ENCODE measurements around the gene ZNF18.

DNA sequence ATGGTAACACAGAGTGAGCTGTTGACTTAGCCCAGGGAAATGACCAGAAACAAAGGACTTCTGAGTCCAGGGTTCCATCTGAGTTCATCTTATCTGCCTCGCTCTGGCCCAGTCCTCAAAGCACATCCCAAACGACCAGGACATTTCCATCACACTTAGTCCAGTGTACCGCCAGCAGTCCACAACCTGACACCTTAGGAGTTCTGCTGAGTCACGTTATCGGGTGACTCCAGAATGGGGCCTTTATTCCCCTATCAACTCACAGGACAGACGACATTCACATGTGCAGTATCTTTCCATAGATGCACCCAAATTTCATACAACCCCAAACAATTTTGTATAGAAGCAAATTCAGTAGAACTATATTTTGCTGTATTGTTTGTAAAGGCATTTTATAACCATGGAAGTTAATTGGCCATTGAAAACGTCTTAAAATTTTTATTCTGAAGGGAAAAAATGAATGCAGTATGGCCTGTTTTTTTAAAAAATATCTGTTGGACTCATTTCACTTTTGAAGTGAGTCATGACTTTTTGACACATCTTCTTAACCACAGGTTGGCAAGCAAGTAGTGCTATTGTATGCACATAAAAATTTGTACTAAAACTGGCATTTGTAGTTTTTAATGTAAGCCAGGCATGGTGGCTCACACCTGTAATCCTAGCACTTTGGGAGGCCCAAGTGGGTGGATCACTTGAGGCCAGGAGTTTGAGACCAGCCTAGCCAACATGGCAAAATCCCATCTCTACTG is 46.3 kb downstream of the ZNF18 start:
- TF ChIP-seq POLR2A (IDR thresholded peaks at IDR 0.05; ENCODE audit: low read depth, low read length) (no peak), POLR2AphosphoS5 (IDR thresholded peaks at IDR 0.05; ENCODE audit: low read depth, low read length) (no peak), TAF1 (IDR thresholded peaks at IDR 0.05; ENCODE audit: low read depth, low read length) (no peak), POU2F2 (IDR thresholded peaks at IDR 0.05; ENCODE audit: low read depth, low read length) (no peak), SPI1 (IDR thresholded peaks at IDR 0.05; ENCODE audit: low read depth, low read length) (no peak), PAX5 (IDR thresholded peaks at IDR 0.05; ENCODE audit: insufficient read depth, low read length, severe bottlenecking) (no peak)

Data from GM12891 (cell line).